Dendritic cell treated with granulocyte-macrophage colony-stimulating factor and Interleukin-4, amounts not matched to agents 40 ng/mL and 50 ng/mL, for 4 days (primary cell): ENCODE data around the gene VIPR2.
"Not testable (repeated sequence)": the region's sequence is repeated elsewhere in the genome, so short reads cannot be mapped to it uniquely, and the experiment has no call there.

ENCODE experiments used
- H3K27ac Mint-ChIP-seq: one replicate; pipeline ENCODE4 v1.8.0; 2022; ENCODE audit warnings: mild to moderate bottlenecking, mixed read lengths
- H3K27me3 Mint-ChIP-seq: one replicate; pipeline ENCODE4 v1.8.0; 2022; ENCODE audit warnings: mild to moderate bottlenecking, mixed read lengths
- H3K36me3 Mint-ChIP-seq: one replicate; pipeline ENCODE4 v1.8.0; 2022; ENCODE audit warnings: low read depth, mixed read lengths
- H3K4me1 Mint-ChIP-seq: one replicate; pipeline ENCODE4 v1.8.0; 2022; ENCODE audit warnings: low read depth, mixed read lengths
- H3K4me3 Mint-ChIP-seq: one replicate; pipeline ENCODE4 v1.8.0; 2022; ENCODE audit warnings: mild to moderate bottlenecking, moderate library complexity, mixed read lengths
- H3K9me3 Mint-ChIP-seq: one replicate; pipeline ENCODE4 v1.8.0; 2022; ENCODE audit warnings: mixed read lengths
- intact Hi-C: fragments of 100-400 bp; cut with micrococcal nuclease; formaldehyde crosslinking; loops from one replicate; pipeline ENCODE4 v1.15.0; 2022

Gene VIPR2, protein sequence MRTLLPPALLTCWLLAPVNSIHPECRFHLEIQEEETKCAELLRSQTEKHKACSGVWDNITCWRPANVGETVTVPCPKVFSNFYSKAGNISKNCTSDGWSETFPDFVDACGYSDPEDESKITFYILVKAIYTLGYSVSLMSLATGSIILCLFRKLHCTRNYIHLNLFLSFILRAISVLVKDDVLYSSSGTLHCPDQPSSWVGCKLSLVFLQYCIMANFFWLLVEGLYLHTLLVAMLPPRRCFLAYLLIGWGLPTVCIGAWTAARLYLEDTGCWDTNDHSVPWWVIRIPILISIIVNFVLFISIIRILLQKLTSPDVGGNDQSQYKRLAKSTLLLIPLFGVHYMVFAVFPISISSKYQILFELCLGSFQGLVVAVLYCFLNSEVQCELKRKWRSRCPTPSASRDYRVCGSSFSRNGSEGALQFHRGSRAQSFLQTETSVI

DNA sequence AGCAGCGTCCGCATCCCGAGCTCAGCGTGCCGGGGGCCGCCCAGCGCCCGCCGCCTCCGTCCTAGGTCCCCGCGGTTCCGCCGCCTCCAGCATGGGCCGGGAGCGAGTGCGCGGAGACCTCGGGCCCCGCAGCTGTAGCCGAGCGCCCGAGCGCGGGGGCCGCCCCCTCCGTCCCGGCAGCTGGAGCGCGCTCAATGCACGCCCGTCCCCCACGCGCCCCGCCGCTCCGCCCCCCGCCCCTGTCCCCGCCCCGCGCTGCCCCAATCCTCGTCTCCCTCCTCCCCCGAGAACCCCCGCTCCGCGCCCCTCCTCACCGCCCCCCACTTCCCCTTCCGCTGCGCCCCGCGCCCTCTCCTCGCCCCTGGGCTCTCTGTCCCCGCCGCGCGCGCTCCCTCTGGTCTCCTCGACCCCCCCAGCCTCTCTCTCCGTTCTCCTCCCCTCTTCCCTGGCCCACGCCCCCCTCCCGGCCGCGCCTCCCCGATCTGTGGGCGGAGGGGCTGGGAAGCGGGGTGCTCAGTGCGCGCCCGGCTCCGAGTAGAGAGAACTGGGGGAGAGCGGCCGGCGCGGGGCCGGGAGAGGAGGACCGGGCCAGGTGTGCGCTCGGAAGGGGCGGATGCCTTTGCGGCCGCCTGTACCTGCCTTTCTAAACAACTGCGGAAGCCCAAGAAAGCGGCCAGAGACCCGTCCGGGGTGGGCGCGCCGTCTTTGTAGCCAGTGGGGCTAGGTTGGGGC is at the start of gene VIPR2:
VIPR2 (minus strand) TSS at position 110 of the 732 bp plus-strand sequence; CDS start at position 14, 96 bp downstream.
- H3K27me3 Mint-ChIP-seq, result peaks cover 51% of the 10 kb centered on the region
- intact Hi-C loops, result no loop called here
- H3K36me3 Mint-ChIP-seq, result no peaks in the 10 kb centered on the region
- no peak within 1 kb of the TSS for H3K27ac Mint-ChIP-seq
- no peak within 1 kb of the TSS for H3K4me3 Mint-ChIP-seq
- no peaks in the 10 kb centered on the region for H3K9me3 Mint-ChIP-seq
- H3K4me1 Mint-ChIP-seq, result no peaks in the 10 kb centered on the region

DNA sequence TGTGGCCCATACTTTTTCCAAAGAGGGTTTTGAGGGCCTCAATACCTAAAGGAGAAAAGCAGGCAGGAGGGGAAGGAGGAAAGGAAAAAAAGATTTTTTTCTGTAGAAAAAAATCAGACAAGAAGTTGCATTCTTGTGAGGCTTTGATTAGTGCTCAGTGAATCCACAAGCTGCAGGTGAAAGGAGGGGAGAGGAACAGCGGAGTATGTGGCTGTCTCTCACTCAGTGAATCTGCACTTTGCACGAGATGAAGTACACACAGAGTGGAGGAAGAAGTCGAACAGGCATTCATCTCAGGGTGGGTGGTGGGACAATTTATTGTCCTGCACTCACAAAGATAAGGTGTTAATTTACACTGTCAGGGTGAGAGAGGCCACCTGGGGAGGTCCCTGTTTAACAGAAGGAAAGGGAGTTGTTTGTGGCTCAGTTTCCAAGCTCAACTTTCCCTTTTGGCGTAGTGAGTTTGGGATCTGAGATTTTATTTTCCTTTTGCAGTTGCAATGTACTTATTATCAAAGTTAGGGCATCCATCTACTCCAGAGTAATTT is 49.0 kb upstream of the VIPR2 start:
- H3K9me3 Mint-ChIP-seq, result no peaks in the 10 kb centered on the region

DNA sequence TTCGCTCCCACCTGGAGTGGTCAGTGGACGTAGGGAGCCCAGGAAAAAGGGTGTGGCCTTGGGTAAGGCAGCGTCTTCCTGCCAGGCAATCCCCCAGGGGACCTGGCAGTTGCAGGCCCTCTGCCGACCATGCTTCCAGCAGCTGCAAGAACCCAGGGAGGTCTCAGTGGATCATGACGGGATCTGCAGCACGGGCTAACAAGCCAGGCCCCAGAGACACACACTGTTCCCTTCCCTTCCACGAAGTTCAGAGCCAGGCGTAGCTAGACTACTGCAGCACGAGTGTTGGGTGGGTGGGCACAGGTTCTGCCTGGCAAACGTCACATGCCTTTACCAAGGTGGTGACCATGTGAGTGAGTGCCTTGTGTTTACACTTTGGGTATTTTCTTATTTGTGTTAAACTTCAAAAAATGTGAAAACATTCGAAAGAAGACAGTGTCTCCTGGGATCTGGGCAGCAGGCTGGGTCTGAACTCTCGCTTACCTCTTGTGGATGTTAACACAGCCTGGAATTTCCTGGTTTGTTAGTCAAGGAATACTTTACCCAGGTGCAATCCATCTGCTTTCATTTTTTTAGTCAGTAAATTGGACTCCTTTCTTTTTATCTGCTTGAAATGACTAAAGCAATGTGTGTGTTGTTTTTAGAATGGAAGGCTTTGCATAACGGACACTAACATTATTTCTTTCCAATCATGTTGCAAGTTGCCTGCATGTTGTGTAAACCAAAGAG is 48.2 kb upstream of the VIPR2 start:
- H3K27ac Mint-ChIP-seq, result no peak overlapping the region
- no peaks in the 10 kb centered on the region for H3K36me3 Mint-ChIP-seq
- H3K27me3 Mint-ChIP-seq, result no peaks in the 10 kb centered on the region
- peaks cover 6% of the 10 kb centered on the region for H3K4me1 Mint-ChIP-seq
- intact Hi-C loops, result no loop called here
- H3K4me3 Mint-ChIP-seq, result no peak overlapping the region
- no peaks in the 10 kb centered on the region for H3K9me3 Mint-ChIP-seq

More for the DNA sequence above, 49.0 kb upstream of the VIPR2 start:
- Mint-ChIP-seq H3K27me3 (no peaks in the 10 kb centered on the region), H3K4me1 (peaks cover 6% of the 10 kb centered on the region), H3K27ac (no peak overlapping the region), H3K4me3 (no peak overlapping the region), H3K36me3 (no peaks in the 10 kb centered on the region)
- intact Hi-C loops, result no loop called here

DNA sequence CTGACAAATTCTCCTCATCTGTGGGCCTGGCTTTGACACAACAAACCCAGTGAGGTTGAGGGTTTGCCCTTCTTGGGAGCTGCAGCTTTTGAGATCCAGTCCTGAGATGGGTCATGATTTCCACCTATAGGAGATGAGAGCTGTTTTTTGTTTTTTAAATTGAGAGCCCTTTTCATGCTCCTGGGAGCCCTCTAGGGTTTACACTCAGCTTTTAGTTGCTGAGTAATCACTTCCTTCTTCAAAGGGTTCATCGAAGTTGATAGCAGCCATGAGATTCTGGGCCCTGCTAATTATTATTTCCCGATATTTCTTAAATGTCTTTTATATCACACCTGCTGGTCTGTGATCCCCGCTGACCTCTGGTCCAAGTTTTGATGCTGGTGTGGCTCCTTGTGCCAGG is 47.3 kb upstream of the VIPR2 start:
- Mint-ChIP-seq H3K36me3 (no peaks in the 10 kb centered on the region), H3K4me3 (no peak overlapping the region), H3K9me3 (peaks cover under 1% of the 10 kb centered on the region), H3K27me3 (no peaks in the 10 kb centered on the region), H3K4me1 (peaks cover under 1% of the 10 kb centered on the region), H3K27ac (no peak overlapping the region)
- intact Hi-C loops, result no loop called here

DNA sequence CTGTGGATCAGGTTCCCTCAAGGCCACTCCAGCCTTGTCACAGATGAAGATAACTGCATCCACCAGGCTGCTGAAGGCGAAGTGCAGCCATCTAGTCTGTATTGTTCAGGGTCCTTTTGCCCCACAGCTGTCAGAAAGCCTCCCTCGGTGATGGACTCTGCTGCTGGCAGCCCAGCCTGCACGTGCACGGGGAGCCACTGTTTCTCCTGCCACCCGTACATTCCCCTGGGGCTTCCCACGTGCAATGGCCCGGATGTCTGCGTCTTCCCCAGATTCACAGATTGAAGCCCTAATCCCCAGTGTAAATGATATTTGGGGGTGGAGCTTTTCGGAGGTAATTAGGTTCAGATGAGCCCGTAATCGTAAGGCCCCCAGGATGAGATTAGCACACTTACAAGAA is 46.6 kb upstream of the VIPR2 start:
- no peaks in the 10 kb centered on the region for H3K36me3 Mint-ChIP-seq
- no peak overlapping the region for H3K27ac Mint-ChIP-seq
- intact Hi-C loops, result no loop called here
- no peaks in the 10 kb centered on the region for H3K27me3 Mint-ChIP-seq
- no peak overlapping the region for H3K4me3 Mint-ChIP-seq
- peaks cover 9% of the 10 kb centered on the region for H3K9me3 Mint-ChIP-seq
- no peaks in the 10 kb centered on the region for H3K4me1 Mint-ChIP-seq

DNA sequence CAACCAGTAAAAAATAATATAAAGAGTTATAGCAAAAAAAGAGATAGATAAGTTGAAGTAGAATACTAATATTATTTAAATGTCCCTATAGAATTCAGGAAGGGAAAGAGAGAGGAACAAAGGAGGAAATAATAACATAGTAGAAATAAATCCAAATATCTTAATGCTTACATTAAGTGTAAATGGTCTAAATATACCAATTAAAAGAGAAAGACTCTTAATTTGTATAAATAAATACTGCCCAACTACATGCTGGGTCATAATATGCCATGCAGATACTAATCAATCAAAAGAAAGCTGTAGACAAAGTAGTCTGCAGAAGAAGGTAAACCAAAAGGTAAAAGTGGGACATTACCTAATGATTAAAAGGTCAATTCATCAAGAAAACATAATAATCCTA is 43.3 kb upstream of the VIPR2 start:
- intact Hi-C loops, result no loop called here
- Mint-ChIP-seq H3K36me3 (no peaks in the 10 kb centered on the region), H3K4me3 (no peak overlapping the region), H3K27ac (no peak overlapping the region), H3K9me3 (peaks cover 18% of the 10 kb centered on the region), H3K27me3 (no peaks in the 10 kb centered on the region), H3K4me1 (no peaks in the 10 kb centered on the region)

DNA sequence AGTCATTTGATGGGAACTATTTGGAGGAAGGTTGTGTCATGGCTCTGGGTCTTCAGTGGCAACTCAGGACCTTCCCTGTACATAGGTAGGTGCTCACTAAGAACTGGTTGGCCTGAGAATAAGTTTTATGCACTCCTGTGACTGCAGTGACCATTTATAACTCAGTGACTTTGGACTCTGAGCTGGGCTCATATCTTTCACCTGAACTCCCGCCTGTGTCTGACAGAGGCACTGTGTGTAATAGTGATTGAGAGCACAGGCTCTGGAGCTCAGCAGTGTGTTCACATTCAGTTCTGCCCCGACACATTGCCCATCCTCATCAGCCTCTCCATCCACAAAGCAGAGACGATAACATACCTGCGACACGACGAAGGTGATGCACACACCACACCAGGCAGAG is 34.6 kb upstream of the VIPR2 start:
- intact Hi-C loops, result no loop called here
- Mint-ChIP-seq H3K9me3 (peaks cover 45% of the 10 kb centered on the region), H3K4me3 (no peak overlapping the region), H3K27ac (no peak overlapping the region), H3K4me1 (no peaks in the 10 kb centered on the region), H3K27me3 (no peaks in the 10 kb centered on the region), H3K36me3 (no peaks in the 10 kb centered on the region)

DNA sequence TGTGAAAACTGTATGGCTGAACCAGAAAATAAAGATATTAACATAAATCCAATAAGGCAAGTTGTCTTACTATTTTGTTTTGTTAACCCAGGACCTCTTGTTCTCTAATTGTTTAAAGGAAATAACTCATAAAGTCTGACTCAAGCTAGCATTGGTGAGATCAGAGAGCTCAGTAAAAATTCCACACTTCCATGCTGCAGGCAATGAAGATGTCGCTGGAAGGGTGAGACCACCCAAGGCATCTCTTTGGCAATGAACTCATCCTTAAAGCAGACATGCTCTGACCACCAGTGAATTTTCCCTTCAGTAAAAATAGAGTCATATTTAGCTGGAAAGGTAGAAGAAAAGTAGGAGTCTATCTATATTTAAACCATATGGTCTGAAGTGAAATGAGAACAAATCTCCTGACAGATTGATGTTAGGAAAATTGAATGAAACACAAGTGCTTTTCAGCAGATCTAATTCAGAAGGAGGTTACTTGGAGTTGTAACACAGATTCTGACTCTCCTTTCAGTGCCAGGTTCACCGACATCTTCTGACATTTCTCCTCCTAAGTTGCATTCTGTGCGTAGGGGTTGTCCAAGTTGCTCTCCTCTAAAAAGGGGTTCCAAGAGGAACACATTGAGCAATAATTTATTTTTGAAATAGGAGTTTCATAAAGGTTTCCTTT is 32.8 kb upstream of the VIPR2 start:
- intact Hi-C loops, result no loop called here
- Mint-ChIP-seq H3K4me3 (no peak overlapping the region), H3K9me3 (peaks cover 64% of the 10 kb centered on the region), H3K27ac (no peak overlapping the region), H3K36me3 (no peaks in the 10 kb centered on the region), H3K4me1 (no peaks in the 10 kb centered on the region), H3K27me3 (no peaks in the 10 kb centered on the region)

DNA sequence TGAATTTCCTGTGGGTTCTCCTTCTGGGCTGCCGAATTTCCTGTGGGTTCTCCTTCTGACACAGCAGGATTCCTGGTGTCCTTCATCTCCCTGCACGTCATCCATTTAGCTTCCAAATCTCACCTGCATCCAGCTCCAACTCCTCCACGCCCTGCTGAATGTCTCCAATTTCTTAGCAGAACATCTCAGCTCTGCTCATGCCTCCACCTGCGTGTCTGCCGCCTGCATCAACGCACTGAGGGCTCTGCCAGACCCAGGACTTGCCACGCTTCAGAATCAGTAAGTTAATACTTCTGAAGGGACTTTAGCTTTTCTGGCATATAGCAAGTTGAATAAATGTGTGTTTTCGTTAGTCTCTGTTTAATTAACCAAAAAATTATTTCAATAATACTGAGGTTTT is 31.1 kb upstream of the VIPR2 start:
- Mint-ChIP-seq H3K4me3 (no peak overlapping the region), H3K36me3 (no peaks in the 10 kb centered on the region), H3K9me3 (peaks cover 65% of the 10 kb centered on the region), H3K27ac (no peak overlapping the region), H3K27me3 (no peaks in the 10 kb centered on the region), H3K4me1 (no peaks in the 10 kb centered on the region)
- intact Hi-C loops, result no loop called here

DNA sequence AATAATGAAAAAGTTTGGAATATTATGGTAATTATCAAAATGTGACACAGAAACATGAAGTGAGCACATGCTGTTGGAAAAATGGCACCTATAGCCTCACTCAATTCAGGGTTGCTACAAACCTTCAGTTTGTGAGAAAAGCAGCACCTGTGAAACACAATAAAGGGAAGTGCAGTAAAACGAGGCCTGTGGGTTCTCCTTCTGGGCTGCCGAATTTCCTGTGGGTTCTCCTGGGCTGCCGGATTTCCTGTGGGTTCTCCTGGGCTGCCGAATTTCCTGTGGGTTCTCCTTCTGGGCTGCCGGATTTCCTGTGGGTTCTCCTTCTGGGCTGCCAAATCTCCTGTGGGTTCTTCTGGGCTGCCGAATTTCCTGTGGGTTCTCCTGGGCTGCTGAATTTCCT is 30.4 kb upstream of the VIPR2 start:
- not testable (repeated sequence) for H3K27ac Mint-ChIP-seq, H3K4me3 Mint-ChIP-seq, H3K27me3 Mint-ChIP-seq

DNA sequence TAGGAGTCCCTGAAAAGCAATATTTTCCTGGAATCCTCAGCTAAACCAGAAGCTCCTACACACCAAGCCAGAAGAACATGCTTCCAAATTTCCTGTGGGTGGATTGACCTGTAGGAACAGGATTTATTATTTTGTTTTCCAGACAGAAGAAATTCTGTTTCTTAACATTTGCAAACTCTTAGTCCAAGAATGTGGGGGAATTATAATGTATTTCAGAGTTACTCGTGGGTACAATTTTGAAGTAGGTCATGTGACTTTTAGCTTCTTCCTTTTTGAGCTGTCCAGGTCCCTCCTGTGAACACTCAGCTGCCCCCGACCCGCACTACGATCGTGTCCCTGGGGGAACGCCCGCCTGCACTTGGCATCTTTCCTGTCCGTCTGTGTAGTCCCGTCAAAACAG is 27.7 kb upstream of the VIPR2 start:
- H3K36me3 Mint-ChIP-seq, result no peaks in the 10 kb centered on the region
- intact Hi-C loops, result no loop called here
- H3K9me3 Mint-ChIP-seq, result peaks cover 60% of the 10 kb centered on the region
- no peak overlapping the region for H3K27ac Mint-ChIP-seq
- no peaks in the 10 kb centered on the region for H3K27me3 Mint-ChIP-seq
- H3K4me1 Mint-ChIP-seq, result no peaks in the 10 kb centered on the region
- no peak overlapping the region for H3K4me3 Mint-ChIP-seq

More for the DNA sequence above, 30.4 kb upstream of the VIPR2 start:
- intact Hi-C loops, H3K36me3 Mint-ChIP-seq, H3K4me1 Mint-ChIP-seq: not testable (repeated sequence)
- H3K9me3 Mint-ChIP-seq, result peaks cover 65% of the 10 kb centered on the region

DNA sequence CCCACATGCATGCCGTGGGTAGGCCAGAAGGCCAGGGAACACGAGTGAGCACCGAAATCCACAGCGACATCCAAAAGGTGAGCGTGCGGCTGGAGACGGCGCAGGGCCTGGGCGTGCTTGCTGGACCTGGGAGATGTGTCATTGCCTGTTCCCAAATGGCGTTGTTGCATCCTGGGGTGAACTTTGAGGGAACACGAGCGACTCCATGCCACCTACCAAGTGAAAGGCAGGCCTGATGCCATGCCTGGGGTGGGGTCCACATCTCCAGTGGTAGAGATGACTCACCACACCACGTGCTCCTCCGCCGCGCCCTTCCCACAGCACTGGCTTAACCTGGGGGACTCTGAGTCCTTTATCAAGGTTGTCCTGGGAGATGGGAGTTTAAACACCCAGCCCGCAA is 24.7 kb upstream of the VIPR2 start:
- H3K36me3 Mint-ChIP-seq, result no peaks in the 10 kb centered on the region
- no peak overlapping the region for H3K27ac Mint-ChIP-seq
- H3K4me1 Mint-ChIP-seq, result no peaks in the 10 kb centered on the region
- no peaks in the 10 kb centered on the region for H3K27me3 Mint-ChIP-seq
- H3K9me3 Mint-ChIP-seq, result peaks cover 40% of the 10 kb centered on the region
- no peak overlapping the region for H3K4me3 Mint-ChIP-seq
- intact Hi-C loops, result no loop called here

DNA sequence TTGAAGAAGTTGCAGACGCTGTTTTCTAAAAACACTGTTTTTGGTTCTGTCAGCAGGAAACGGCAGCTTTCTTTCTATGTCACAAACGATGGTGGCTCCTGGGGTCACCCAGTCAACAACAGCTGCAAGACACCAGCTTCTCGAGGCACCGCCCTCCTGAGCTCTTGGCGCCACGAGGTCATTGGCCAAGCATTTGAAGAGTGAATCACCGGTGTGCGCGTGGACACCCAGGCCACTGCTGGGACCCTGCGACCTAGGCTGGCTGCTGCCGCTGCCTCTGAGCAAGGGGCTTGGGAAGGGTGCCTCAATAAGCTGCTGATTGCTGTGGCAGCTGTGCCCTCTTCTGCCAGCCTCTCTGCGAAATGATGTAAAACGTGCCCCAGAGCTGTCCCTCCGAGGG is 22.5 kb upstream of the VIPR2 start:
- Mint-ChIP-seq H3K4me1 (no peaks in the 10 kb centered on the region), H3K27ac (no peak overlapping the region), H3K27me3 (no peaks in the 10 kb centered on the region), H3K9me3 (peaks cover 19% of the 10 kb centered on the region), H3K4me3 (no peak overlapping the region), H3K36me3 (no peaks in the 10 kb centered on the region)
- intact Hi-C loops, result no loop called here
